GM23338 (cell line): ENCODE measurements around the gene INTS6. TPM values are rescaled to one million over a fixed set of nuclear protein-coding genes. Genes with fewer than 3 reads are reported as not detected.

ENCODE experiments used
- ATAC-seq: fragments of 200-7000 bp; cut with Tn5 transposase; 3 replicates; pipeline ENCODE4 v1.9.1; 2020
- DNase-seq: peaks from one replicate; pipeline ENCODE4 v3.0.0-alpha.2; 2015; ENCODE audit warnings: low spot score
- H2AFZ ChIP-seq: fragments of 200-600 bp; sonication (generic); 2 replicates; pipeline ENCODE4 v1.8.0; 2016; ENCODE audit warnings: antibody characterized with exemption, mild to moderate bottlenecking, moderate library complexity
- H3F3A ChIP-seq: fragments of 200-600 bp; sonication (generic); replicated peaks from 2 replicates; pipeline ENCODE4 v1.8.0; 2017; ENCODE audit warnings: antibody characterized with exemption, mixed run types, low read depth
- H3K27ac ChIP-seq: fragments of 200-600 bp; sonication (generic); 2 replicates; pipeline ENCODE4 v1.6.1; 2016; ENCODE audit warnings: low read depth
- H3K27me3 ChIP-seq: fragments of 200-600 bp; sonication (generic); 2 replicates; pipeline ENCODE4 v1.8.0; 2016; ENCODE audit warnings: mild to moderate bottlenecking, mixed run types, moderate library complexity; ENCODE audit not compliant: insufficient read depth
- H3K36me3 ChIP-seq: fragments of 200-600 bp; sonication (generic); 2 replicates; pipeline ENCODE4 v1.8.0; 2016; ENCODE audit warnings: mild to moderate bottlenecking; ENCODE audit not compliant: insufficient read depth
- H3K4me1 ChIP-seq: fragments of 200-600 bp; sonication (generic); 2 replicates; pipeline ENCODE4 v1.8.0; 2016; ENCODE audit warnings: mild to moderate bottlenecking, moderate library complexity; ENCODE audit not compliant: insufficient read depth
- H3K4me2 ChIP-seq: fragments of 200-600 bp; sonication (generic); 2 replicates; pipeline ENCODE4 v1.7.1; 2017; ENCODE audit warnings: mixed run types
- H3K4me3 ChIP-seq: fragments of 200-600 bp; sonication (generic); 2 replicates; pipeline ENCODE4 v1.6.1; 2016; ENCODE audit warnings: mixed run types
- H3K79me2 ChIP-seq: fragments of 200-600 bp; sonication (generic); replicated peaks from 2 replicates; pipeline ENCODE4 v1.8.0; 2017; ENCODE audit warnings: mild to moderate bottlenecking; ENCODE audit not compliant: insufficient read depth
- H3K9me2 ChIP-seq: fragments of 200-600 bp; sonication (generic); 2 replicates; pipeline ENCODE4 v1.8.0; 2017; ENCODE audit not compliant: insufficient read depth
- H4K20me1 ChIP-seq: fragments of 200-600 bp; sonication (generic); replicated peaks from 2 replicates; pipeline ENCODE4 v1.8.0; 2017; ENCODE audit warnings: mild to moderate bottlenecking; ENCODE audit not compliant: insufficient read depth
- H3K27ac Mint-ChIP-seq: 2 replicates; pipeline ENCODE4 v1.8.0; 2020; ENCODE audit warnings: inconsistent platforms, mild to moderate bottlenecking, moderate library complexity, mixed read lengths
- H3K27me3 Mint-ChIP-seq: 3 replicates; pipeline ENCODE4 v1.8.0; 2022; ENCODE audit warnings: low read depth, mild to moderate bottlenecking, moderate library complexity, mixed read lengths, inconsistent platforms; ENCODE audit not compliant: insufficient read depth, poor library complexity
- H3K36me3 Mint-ChIP-seq: 3 replicates; pipeline ENCODE4 v1.8.0; 2021; ENCODE audit warnings: low read depth, mild to moderate bottlenecking, inconsistent platforms, moderate library complexity, mixed read lengths
- H3K4me1 Mint-ChIP-seq: 3 replicates; pipeline ENCODE4 v1.8.0; 2020; ENCODE audit warnings: mild to moderate bottlenecking, inconsistent platforms, mixed read lengths
- H3K4me3 Mint-ChIP-seq: 3 replicates; pipeline ENCODE4 v1.8.0; 2021; ENCODE audit warnings: moderate library complexity, mild to moderate bottlenecking, inconsistent platforms, mixed read lengths
- H3K9me3 Mint-ChIP-seq: 3 replicates; pipeline ENCODE4 v1.8.0; 2020; ENCODE audit warnings: moderate library complexity, mild to moderate bottlenecking, inconsistent platforms, mixed read lengths
- ETS1 ChIP-seq: IDR thresholded peaks from 2 replicates; pipeline ENCODE4 v1.6.1; 2016; ENCODE audit warnings: antibody characterized with exemption
- EZH2 ChIP-seq: fragments of 200-600 bp; sonication (generic); IDR thresholded peaks from one replicate; pipeline ENCODE4 v1.8.0; 2017; ENCODE audit warnings: antibody characterized with exemption, mild to moderate bottlenecking, low read depth; ENCODE audit not compliant: unreplicated experiment
- EZH2phosphoT487 ChIP-seq: fragments of 200-600 bp; sonication (generic); IDR thresholded peaks from one replicate; pipeline ENCODE4 v1.8.1; 2018; ENCODE audit warnings: antibody characterized with exemption; ENCODE audit not compliant: unreplicated experiment
- NANOG ChIP-seq: IDR thresholded peaks from 2 replicates; pipeline ENCODE4 v1.6.1; 2016; ENCODE audit warnings: antibody characterized with exemption, borderline replicate concordance
- POLR2AphosphoS5 ChIP-seq: IDR thresholded peaks from 2 replicates; pipeline ENCODE4 v1.6.1; 2016; ENCODE audit warnings: antibody characterized with exemption, low read depth
- STAT1 ChIP-seq: IDR thresholded peaks from one replicate; pipeline ENCODE4 v1.6.1; 2016; ENCODE audit warnings: antibody characterized with exemption; ENCODE audit not compliant: unreplicated experiment
- ZNF114 ChIP-seq: fragments of 250-450 bp; sonication (Bioruptor Pico); IDR thresholded peaks from 2 replicates; pipeline ENCODE4 v1.5.0; 2020; ENCODE audit warnings: mild to moderate bottlenecking, moderate library complexity
- ZNF331 ChIP-seq: fragments of 250-450 bp; sonication (Bioruptor Pico); IDR thresholded peaks from 2 replicates; pipeline ENCODE4 v1.5.0; 2020; ENCODE audit warnings: low read depth, mild to moderate bottlenecking, moderate library complexity
- polyA plus RNA-seq: library from polyadenylated mRNA; unstranded; fragments of >200 nt; fragmentation: Nextera tagmentation; extraction: Ambion mirVana; gene quantifications from 2 replicates; pipeline ENCODE4 v1.2.1, GENCODE V29; 2016
- total RNA-seq: library from RNA; depleted of rRNA; stranded (reverse); fragments of >200 nt; shearing (Covaris generic); gene quantifications from 2 replicates; pipeline ENCODE4 v1.2.3, GENCODE V29; 2014
- TF ChIP-seq, protein P1 (sequence below): fragments of 250-450 bp; sonication (Bioruptor Pico); IDR thresholded peaks from 2 replicates; pipeline ENCODE4 v1.5.0; 2020; ENCODE audit warnings: mild to moderate bottlenecking, moderate library complexity
- TF ChIP-seq, protein P2 (sequence below), 2 experiments: fragments of 200-600 bp in 1 of 2; sonication (generic) in 1 of 2; conservative IDR thresholded peaks; 2 replicates each; pipeline versions ENCODE4 v1.5.1 to v1.6.1; 2016 to 2017; ENCODE audit warnings: antibody characterized with exemption in 2 of 2, low read depth in 2 of 2, mild to moderate bottlenecking in 2 of 2, moderate library complexity in 1 of 2
- TF ChIP-seq, protein P3 (sequence below): IDR thresholded peaks from one replicate; pipeline ENCODE4 v1.6.1; 2018; ENCODE audit warnings: antibody characterized with exemption; ENCODE audit not compliant: unreplicated experiment

Gene INTS6
- total and polyA plus RNA-seq, 2 experiments from 2014 or later = 24.8 to 38.6 TPM

- H3K9me3 Mint-ChIP-seq = no peaks in the 10 kb centered on the region
- Histone ChIP-seq H4K20me1 (no peaks in the 10 kb centered on the region), H3K27me3 (no peaks in the 10 kb centered on the region), H2AFZ (no peak overlapping the region), H3K79me2 (no peaks in the 10 kb centered on the region), H3K36me3 (no peaks in the 10 kb centered on the region), H3K4me2 (no peak overlapping the region), H3K4me3 (no peak overlapping the region), H3F3A (no peaks in the 10 kb centered on the region), H3K9me2 (no peaks in the 10 kb centered on the region), H3K27ac (no peak overlapping the region), H3K4me1 (peaks cover 14% of the 10 kb centered on the region; the same call in 1 of the 2 replicates)
- DNase-seq (no peak), ATAC-seq (peak; percentile 44)
- no peak for TF ChIP-seq ZNF331 (CRISPR knock-in tag)
- TF ChIP-seq, protein P1, sequence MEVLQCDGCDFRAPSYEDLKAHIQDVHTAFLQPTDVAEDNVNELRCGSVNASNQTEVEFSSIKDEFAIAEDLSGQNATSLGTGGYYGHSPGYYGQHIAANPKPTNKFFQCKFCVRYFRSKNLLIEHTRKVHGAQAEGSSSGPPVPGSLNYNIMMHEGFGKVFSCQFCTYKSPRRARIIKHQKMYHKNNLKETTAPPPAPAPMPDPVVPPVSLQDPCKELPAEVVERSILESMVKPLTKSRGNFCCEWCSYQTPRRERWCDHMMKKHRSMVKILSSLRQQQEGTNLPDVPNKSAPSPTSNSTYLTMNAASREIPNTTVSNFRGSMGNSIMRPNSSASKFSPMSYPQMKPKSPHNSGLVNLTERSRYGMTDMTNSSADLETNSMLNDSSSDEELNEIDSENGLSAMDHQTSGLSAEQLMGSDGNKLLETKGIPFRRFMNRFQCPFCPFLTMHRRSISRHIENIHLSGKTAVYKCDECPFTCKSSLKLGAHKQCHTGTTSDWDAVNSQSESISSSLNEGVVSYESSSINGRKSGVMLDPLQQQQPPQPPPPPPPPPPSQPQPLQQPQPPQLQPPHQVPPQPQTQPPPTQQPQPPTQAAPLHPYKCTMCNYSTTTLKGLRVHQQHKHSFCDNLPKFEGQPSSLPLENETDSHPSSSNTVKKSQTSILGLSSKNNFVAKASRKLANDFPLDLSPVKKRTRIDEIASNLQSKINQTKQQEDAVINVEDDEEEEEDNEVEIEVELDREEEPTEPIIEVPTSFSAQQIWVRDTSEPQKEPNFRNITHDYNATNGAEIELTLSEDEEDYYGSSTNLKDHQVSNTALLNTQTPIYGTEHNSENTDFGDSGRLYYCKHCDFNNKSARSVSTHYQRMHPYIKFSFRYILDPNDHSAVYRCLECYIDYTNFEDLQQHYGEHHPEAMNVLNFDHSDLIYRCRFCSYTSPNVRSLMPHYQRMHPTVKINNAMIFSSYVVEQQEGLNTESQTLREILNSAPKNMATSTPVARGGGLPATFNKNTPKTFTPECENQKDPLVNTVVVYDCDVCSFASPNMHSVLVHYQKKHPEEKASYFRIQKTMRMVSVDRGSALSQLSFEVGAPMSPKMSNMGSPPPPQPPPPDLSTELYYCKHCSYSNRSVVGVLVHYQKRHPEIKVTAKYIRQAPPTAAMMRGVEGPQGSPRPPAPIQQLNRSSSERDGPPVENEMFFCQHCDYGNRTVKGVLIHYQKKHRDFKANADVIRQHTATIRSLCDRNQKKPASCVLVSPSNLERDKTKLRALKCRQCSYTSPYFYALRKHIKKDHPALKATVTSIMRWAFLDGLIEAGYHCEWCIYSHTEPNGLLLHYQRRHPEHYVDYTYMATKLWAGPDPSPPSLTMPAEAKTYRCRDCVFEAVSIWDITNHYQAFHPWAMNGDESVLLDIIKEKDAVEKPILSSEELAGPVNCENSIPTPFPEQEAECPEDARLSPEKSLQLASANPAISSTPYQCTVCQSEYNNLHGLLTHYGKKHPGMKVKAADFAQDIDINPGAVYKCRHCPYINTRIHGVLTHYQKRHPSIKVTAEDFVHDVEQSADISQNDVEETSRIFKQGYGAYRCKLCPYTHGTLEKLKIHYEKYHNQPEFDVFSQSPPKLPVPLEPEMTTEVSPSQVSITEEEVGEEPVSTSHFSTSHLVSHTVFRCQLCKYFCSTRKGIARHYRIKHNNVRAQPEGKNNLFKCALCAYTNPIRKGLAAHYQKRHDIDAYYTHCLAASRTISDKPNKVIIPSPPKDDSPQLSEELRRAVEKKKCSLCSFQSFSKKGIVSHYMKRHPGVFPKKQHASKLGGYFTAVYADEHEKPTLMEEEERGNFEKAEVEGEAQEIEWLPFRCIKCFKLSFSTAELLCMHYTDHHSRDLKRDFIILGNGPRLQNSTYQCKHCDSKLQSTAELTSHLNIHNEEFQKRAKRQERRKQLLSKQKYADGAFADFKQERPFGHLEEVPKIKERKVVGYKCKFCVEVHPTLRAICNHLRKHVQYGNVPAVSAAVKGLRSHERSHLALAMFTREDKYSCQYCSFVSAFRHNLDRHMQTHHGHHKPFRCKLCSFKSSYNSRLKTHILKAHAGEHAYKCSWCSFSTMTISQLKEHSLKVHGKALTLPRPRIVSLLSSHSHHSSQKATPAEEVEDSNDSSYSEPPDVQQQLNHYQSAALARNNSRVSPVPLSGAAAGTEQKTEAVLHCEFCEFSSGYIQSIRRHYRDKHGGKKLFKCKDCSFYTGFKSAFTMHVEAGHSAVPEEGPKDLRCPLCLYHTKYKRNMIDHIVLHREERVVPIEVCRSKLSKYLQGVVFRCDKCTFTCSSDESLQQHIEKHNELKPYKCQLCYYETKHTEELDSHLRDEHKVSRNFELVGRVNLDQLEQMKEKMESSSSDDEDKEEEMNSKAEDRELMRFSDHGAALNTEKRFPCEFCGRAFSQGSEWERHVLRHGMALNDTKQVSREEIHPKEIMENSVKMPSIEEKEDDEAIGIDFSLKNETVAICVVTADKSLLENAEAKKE (CRISPR knock-in tag) = no peak
- TF ChIP-seq STAT1 = no peak
- TF ChIP-seq, protein P2, sequence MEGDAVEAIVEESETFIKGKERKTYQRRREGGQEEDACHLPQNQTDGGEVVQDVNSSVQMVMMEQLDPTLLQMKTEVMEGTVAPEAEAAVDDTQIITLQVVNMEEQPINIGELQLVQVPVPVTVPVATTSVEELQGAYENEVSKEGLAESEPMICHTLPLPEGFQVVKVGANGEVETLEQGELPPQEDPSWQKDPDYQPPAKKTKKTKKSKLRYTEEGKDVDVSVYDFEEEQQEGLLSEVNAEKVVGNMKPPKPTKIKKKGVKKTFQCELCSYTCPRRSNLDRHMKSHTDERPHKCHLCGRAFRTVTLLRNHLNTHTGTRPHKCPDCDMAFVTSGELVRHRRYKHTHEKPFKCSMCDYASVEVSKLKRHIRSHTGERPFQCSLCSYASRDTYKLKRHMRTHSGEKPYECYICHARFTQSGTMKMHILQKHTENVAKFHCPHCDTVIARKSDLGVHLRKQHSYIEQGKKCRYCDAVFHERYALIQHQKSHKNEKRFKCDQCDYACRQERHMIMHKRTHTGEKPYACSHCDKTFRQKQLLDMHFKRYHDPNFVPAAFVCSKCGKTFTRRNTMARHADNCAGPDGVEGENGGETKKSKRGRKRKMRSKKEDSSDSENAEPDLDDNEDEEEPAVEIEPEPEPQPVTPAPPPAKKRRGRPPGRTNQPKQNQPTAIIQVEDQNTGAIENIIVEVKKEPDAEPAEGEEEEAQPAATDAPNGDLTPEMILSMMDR (conservative IDR thresholded peaks at IDR 0.05; ENCODE audit: low read depth in 2 of 2) = no peak
- TF ChIP-seq EZH2 = no peak
- TF ChIP-seq NANOG = no peak
- no peak for TF ChIP-seq EZH2phosphoT487
- TF ChIP-seq POLR2AphosphoS5 = no peak
- TF ChIP-seq, protein P3, sequence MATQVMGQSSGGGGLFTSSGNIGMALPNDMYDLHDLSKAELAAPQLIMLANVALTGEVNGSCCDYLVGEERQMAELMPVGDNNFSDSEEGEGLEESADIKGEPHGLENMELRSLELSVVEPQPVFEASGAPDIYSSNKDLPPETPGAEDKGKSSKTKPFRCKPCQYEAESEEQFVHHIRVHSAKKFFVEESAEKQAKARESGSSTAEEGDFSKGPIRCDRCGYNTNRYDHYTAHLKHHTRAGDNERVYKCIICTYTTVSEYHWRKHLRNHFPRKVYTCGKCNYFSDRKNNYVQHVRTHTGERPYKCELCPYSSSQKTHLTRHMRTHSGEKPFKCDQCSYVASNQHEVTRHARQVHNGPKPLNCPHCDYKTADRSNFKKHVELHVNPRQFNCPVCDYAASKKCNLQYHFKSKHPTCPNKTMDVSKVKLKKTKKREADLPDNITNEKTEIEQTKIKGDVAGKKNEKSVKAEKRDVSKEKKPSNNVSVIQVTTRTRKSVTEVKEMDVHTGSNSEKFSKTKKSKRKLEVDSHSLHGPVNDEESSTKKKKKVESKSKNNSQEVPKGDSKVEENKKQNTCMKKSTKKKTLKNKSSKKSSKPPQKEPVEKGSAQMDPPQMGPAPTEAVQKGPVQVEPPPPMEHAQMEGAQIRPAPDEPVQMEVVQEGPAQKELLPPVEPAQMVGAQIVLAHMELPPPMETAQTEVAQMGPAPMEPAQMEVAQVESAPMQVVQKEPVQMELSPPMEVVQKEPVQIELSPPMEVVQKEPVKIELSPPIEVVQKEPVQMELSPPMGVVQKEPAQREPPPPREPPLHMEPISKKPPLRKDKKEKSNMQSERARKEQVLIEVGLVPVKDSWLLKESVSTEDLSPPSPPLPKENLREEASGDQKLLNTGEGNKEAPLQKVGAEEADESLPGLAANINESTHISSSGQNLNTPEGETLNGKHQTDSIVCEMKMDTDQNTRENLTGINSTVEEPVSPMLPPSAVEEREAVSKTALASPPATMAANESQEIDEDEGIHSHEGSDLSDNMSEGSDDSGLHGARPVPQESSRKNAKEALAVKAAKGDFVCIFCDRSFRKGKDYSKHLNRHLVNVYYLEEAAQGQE = no peak
- no peak for TF ChIP-seq ZNF114 (CRISPR knock-in tag)
- TF ChIP-seq ETS1 = no peak
- no peak overlapping the region for H3K27ac Mint-ChIP-seq
- H3K4me1 Mint-ChIP-seq = peaks cover 33% of the 10 kb centered on the region
- H3K36me3 Mint-ChIP-seq = no peaks in the 10 kb centered on the region
- H3K27me3 Mint-ChIP-seq = peaks cover 5% of the 10 kb centered on the region
- H3K4me3 Mint-ChIP-seq = no peak overlapping the region
Measured at GRCh38 chr13:51336746-51337145, 116.1 kb downstream of the INTS6 start.
